Measurements from ENCODE around the gene CEACAM4.
A peak's percentile ranks its signal among the peaks of the same experiment; 100 is the strongest.
"Not testable (repeated sequence)": the region's sequence is repeated elsewhere in the genome, so short reads cannot be mapped to it uniquely, and the experiment has no call there.

CEACAM4 gene

DNA sequence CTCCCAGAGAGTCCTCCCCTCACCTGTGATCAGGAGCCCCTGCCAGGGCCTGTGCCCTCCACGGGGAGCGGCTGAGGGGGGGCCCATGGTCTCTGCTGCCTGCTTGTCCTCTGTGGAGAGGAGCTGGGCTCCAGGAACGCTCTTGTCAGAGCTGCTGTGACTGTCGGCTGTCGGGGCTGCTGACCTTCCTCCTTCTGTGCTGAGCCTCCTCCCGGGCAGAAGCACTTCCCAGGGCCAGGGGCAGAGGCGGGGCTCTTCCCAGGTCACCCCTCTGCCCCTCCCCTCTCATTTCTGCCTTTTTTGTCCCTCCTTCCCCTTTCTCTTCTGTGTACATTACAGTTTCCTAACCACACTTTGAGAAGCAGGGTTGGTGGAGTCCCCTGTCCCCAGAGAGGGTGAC, at the start of gene CEACAM4:
Gene CEACAM4, minus strand, starts transcription at position 198 of the 400 bp plus-strand sequence. Its CDS starts 111 bp downstream, at position 87.
- no peak for DNase-seq

GRCh38 chr19:41671486-41671885, 44.6 kb upstream of the CEACAM4 start:
- no peak for DNase-seq

DNA sequence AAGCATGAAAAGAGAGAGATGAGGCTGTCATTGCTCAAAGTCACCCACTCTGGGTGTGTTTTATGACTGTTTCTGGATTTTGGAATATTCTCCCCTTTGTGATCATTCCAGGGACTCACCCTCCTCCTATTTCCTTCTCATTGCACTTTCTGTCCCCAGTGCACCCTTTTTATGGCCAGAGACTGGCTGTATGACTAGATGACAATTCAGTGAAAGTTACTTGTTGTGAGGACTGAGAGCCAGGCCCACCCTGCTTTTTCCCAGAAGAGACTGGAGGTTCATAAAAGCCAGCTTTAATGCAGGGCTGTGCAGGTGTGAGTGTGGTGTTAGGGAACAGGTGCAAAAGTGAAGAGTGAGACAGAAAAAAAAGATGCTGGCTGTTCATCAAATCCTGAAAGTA, 43.9 kb upstream of the CEACAM4 start:
- DNase-seq, result no peak

DNA sequence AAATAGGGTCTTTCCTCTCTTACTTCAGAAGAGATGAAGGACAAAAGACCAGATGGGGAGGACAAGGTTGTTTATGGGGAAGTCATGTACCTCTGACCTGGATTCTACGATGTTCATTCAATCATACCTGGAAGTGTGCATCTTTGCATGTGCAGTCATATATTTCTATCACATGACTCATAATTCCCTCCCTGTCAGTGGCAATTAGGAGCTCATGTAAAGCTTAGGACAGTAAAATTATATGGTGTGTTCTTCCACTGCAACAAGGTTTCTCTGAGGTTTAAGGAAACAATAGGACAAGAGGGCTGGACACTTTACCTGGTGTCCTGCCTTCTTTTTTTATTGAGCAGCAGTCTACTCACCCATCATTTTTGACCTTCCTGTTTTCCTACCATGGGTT, 41.4 kb upstream of the CEACAM4 start:
- DNase-seq, result no peak

- no peak for DNase-seq
Measured at GRCh38 chr19:41666075-41666474, 39.2 kb upstream of the CEACAM4 start.

GRCh38 chr19:41657157-41657556, 30.3 kb upstream of the CEACAM4 start:
- no peak for DNase-seq

GRCh38 chr19:41656756-41657155, 29.9 kb upstream of the CEACAM4 start:
- not testable (repeated sequence) for DNase-seq

GRCh38 chr19:41652250-41652649, 25.4 kb upstream of the CEACAM4 start:
- no peak for DNase-seq

DNA sequence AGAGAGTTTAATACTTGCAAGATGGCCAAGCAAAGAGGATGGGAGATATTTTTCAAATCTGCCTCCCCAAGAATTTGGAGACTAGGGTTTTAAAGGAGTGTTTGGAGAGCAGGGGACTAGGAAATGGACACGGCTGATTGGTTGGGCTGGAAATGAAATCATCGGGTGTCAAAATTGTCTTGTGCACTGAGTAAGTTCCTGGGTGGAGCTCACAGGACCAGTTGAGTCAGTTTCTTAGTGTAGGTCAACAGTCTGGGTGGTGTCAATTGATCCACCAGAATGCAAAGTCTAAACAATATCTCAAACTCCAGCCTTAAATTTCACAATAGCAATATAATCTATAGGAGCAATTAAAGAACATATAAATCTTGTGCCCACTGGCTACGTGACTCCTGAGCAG, 23.0 kb upstream of the CEACAM4 start:
- no peak for DNase-seq

DNA sequence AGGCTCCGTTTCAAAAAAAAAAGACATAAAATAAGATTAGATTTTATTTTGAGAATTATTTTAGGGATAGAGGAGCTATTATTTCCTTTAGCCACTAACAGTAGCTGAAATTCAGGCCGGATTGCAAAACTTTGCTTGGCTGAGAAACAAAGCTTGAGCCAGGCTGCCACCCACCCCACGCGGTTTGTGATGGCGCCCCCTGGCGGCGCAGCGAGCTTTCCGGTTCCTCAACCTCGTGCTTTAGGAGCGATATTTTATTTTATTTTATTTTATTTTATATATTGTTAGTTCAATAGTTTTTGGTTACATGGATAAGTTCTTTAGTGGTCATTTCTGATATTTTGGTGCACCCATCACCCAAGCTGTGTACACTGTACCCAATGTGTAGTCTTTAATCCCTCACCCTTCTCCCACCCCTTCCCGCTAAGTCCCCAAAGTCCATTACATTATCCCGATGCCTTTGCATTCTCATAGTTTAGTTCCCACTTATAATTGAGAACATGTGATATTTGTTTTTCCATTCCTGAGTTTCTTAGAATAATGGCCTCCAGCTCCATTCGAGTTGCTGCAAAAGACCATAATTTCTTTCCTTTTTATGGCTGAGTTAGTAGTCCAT, 19.8 kb upstream of the CEACAM4 start:
- no peak for DNase-seq

- DNase-seq, result peak; percentile 63
Measured at GRCh38 chr19:41641879-41642485, 15.1 kb upstream of the CEACAM4 start.

DNA sequence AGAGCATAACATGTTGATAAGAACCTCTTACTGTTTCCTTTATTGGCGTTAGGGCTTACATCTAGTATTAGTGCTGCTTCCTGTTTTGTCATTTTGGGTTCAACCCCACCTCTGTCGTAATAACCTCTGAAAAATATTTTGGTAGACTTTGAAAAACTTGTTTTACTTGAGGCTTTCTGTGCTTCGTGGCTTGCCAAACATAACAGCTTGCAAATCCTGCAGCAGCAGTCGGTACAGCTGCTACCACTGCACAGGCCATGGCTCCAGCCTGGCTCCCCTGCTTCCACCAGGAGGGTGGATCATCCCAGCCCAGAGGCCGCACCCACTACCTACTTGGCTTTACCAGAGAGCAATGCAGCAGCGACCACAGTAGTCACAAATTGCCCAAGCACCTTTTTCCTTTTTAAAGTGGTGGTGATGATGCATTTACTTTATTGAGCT, 11.8 kb upstream of the CEACAM4 start:
- DNase-seq, result no peak

DNA sequence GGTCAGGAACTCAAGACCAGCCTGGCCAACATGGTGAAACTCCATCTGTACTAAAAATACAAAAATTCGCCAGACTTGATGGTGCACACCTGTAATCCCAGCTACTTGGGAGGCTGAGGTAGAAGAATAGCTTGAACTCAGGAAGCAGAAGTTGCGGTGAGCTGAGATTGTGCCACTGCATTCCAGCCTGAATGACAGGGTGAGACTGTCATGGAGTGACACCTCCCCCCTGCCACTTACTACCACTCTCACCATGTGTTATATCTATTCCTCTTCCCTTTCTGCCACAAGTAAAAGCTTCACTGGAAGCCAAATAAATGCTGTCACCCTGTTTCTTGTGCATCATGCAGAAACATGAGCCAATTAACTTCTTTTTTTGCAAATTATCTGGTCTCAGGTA, 10.6 kb upstream of the CEACAM4 start:
- DNase-seq, result no peak

DNA sequence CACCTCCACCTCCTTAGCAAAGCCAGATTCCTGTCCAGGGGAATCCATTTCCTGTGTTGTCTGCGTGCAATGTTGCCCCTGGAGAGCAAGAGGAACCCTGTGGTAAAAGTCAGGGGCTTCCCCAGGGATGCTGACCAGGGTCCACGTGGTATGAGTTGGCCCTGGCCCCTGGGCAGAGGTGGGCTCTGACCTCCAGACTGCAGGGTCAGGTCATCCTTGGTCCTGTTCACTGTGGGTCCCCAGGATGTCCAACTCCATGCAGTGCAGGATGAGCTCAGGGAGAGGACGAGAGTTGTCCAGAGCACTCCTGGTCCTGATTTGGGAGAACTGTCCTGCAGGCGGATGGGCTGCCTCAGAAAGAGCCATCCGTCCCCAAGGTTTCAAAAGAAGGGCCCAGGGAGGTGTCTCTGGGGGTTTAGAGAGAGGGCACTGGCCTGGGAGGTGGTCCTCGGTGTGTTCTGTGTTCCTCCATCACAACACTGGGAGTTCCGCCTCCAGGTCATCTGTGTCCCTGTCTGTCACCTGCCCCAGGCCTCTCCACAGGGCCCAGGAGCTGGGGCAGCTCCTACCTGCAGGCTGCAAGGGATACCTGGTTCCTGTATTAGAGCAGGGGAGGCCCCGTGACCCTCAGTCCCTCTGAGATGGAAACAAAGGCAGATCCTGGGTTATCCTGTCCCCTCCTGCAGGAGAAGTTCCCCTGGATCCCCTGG, 1.2 kb upstream of the CEACAM4 start:
- no peak for DNase-seq

- no peak for DNase-seq
Measured at GRCh38 chr19:41626278-41626677, 596 bp downstream of the CEACAM4 start.

GRCh38 chr19:41624937-41625336, 1.9 kb downstream of the CEACAM4 start:
- DNase-seq, result no peak

- DNase-seq, result no peak
Measured at GRCh38 chr19:41624515-41624914, 2.4 kb downstream of the CEACAM4 start.

DNA sequence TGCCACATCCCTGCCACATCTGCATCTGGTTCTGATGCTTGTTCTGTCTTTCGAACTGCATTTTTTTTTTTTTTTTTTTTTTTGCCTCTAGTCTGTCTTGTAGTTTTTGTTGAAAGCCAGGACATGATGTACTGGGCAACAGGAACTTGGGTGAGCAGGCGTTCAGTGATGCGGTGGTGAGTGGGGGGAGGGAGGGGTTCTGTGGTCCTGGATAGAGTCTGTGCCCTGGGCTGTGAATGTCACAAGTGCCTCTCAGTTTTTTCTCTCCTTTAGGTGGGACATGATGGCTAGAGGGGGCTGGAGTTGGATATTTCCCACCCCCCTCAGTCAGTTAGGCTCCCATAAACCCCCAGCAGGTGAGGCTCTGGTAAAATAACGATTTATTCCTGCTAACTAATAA, 3.5 kb downstream of the CEACAM4 start:
- DNase-seq, result no peak

- no peak for DNase-seq
Measured at GRCh38 chr19:41621654-41622053, 5.2 kb downstream of the CEACAM4 start.

GRCh38 chr19:41621226-41621625, 5.6 kb downstream of the CEACAM4 start:
- DNase-seq, result no peak

GRCh38 chr19:41620171-41620570, 6.7 kb downstream of the CEACAM4 start:
- DNase-seq, result no peak

- DNase-seq, result no peak
Measured at GRCh38 chr19:41619018-41619556, 7.8 kb downstream of the CEACAM4 start.

DNA sequence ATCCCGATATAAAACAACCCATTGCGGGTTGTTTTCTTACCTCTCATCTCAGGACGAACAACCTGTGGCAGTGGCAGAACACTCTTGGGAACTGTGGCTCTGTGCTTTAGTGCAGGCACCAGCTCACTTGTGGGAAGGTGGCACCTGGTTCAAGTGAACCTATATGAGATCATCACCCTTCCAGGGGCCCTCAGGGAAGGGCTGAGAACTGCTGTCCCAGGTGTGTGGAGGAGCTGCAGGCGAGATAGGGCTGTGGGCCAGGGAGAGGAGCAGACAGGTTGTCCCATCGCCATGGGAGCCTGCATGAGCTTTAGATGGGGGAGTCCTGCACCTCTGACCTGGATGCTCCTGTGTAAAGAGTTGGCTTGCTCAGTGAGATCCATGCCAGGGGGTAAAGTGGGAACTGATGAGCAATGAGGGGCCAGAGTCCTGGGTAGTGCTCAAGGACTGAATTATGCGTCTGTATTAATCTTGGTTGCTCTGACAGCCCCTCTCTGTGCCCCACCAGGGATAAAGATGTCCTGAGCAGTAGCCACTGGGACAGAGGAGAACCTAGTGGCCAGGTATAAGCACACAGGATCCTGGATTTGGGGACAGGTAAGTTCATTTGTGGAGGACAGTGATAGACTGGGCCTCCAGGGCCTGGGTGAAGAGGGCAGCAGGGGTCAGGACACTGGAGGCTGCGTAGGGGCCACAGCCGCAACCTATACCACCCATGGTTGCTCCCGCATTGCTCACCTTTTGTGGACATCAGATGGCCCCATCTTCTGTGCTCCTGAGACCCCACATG, 8.7 kb downstream of the CEACAM4 start:
- DNase-seq, result no peak
